ENCODE results near the gene ZNF121.

Gene ZNF121

DNA sequence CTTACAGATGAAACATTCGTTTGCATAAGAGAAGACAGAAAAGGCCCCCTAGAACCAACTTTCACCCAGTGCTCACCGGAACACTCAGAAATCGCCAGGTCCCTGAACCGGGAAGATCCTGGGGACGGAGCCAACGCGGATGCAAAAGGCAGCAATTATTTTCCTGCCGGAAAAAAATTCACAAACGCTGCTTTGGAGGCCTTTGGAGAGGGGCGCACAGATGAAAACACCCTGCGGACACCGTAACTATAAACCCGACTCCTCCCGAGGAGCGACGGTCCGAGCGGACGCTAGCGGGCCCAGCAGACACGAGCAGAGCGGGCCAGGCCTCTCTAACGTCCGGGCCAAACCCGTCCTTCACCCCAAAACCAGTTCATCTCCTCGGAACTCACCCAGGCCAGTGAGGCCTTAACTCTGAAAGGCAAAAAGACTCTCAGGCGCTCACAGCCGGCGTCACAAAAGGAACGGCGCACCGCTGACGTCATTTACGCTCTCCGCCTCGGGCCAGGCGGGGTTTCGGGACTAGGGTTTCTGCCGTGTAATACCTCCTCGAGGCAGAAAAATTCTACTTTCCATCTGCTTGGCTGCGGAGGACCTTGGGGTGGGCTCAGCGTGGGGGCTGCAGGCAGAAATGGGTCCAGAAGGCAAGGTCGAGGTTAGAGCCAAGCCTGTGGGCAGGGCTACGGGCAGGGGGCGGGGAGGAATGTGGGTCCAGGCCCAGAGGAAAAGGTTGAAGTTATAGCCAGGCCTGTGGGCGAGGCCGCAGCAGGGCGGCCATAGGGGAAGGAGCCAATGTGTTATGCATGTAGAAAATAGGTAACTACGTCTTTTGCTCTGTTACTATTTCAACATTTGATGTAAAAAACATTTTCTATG lies 45.9 kb downstream of the ZNF121 start, which contains the start of gene ZNF426:
Gene ZNF426, minus strand, starts transcription at position 463 of the 876 bp plus-strand sequence. CDS start 2,413 bp downstream, outside the sequence.
- peak; percentile 80 to 87 (median 83) for DNase-seq (ENCODE audit: low read depth in 2 of 3, low spot score in 1 of 3)

DNA sequence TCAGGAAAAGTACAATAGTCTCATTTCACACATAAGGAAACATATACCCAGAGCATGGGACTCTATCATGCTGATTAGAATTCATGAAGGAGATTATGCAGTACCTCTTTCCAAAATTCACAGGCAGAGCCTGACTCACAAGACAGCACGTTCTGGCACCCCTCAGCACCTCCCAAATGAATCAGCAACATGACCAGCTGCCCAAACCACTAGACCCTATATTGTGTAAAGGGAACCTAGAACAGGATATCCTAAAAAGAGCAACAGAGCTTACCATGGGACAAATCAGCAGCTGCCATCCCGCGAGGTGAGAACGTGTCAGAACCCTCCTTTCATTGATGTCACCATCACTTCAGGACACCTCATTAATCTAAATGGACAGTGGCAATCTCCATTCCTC lies 48.4 kb downstream of the ZNF121 start:
- no peak for DNase-seq (ENCODE audit: low read depth in 2 of 3, low spot score in 1 of 3)

DNA sequence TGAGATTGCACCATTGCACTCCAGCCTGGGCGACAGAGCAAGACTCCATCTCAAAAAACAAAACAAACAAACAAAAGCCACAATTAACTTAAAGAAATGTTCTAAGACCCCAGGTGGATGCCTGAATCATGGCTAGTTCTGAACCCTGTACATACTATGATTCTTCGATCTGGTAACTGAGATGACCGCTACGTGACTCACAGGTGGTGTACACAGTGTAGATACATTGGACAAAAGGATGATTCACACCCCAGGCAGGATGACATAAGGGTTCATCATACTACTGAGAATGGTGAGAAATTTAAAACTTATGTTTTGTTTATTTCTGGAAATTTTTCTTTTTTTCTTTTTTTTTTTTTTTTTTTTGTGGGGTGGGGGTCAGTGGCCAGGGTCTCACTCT lies 52.4 kb downstream of the ZNF121 start:
- no peak for DNase-seq (ENCODE audit: low read depth in 2 of 3, low spot score in 1 of 3)

DNA sequence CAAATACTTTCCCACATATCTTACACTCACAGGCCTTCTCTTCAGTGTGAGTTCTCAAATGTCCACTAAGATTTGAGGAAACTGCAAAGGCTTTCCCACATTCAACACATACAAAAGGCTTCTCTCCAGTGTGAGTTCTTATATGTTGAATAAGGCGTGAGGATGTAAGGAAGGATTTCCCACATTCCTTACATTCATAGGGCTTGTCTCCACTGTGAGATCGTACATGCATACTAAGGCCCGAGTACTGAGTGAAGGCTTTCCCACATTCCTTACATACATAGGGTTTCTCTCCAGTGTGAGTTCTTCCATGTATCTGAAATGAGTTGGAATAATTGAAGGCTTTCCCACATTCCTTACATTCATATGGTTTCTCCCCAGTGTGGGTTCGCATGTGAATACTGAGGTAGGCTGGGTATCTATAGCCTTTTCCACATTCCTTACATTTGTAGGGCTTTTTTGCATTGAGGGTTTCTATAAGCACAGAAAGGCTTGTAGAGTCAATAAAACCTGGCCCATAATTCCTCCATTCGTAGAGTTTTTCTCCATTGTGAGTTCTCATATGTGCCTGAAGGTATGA lies 55.5 kb downstream of the ZNF121 start:
- DNase-seq (ENCODE audit: low read depth in 2 of 3, low spot score in 1 of 3): no peak

DNA sequence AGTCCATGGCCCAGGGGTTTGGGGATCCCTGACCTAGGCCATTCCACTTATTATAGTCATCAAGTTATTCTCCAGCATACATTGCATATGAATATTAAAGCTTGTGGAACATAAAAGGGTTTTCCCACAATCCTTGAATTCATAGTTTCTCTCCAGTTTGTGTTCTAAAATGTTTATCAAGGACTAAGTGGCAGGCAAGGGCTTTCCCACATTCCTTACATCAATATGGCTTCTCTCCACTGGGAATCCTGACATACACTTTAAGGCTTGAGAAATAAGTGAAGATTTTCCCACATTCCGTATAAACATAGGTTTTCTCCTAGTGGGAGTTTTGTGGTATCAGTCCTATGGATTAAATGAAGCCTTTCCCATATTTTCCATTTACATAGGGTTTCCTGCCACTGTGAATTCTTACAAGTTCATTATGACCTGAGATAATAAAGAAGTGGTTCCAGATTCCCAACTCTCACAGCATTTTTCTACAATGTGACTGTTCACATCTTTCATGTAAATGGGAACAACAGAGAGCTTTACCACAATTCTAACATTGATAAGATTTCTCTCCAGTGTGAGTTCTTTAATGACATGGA lies 60.3 kb downstream of the ZNF121 start:
- no peak for DNase-seq (ENCODE audit: low read depth in 2 of 3, low spot score in 1 of 3)

All from stimulated activated CD4-positive, alpha-beta T cell treated with anti-CD3 and anti-CD28 coated beads, Interleukin-12 subunit alpha, Interleukin-12 subunit beta, amount 100 ng/mL, for 48 hours (primary cell).